GM19455 (cell line): ENCODE data around the gene GALNT10.
A peak's percentile ranks its signal among the peaks of the same experiment; 100 is the strongest.

Experiments used
- ATAC-seq: cut with Tn5 transposase; IDR thresholded peaks from one replicate; pipeline ENCODE4 v1.9.1; 2021; ENCODE audit not compliant: unreplicated experiment

The GALNT10 gene

DNA sequence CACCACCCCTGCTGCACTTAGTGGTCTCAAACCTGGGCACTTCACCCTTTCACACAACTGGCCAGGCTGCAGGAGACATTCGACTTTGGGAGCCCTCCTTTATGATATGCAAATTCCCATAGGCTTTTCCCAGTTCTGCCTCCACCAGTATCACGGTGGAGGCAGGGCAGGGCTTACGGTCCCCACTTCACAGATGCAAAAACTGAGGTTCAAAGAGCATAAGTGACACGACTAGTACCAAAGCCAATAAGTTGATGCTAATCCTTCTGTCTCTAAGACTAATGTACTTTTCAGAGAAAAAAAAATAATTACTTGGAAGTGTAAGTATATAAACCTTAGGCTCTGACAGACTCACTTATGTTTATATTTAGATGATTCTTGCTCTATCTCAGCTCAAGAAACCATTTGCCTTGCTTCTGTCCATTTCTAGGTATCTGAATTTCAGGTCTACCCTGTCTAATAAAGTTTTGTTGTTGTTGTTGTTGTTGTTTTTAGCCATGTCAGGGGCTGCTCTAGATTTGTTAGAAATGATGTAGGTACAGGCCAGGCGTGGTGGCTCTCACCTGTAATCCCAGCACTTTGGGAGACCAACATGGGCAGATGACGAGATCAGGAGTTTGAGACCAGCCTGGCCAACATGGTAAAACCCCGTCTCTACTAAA, 10.7 kb downstream of the GALNT10 start:
- ATAC-seq = no peak

GRCh38 chr5:154202379-154203260, 12.1 kb downstream of the GALNT10 start:
- peak; percentile 85 for ATAC-seq

GRCh38 chr5:154203798-154204578, 13.5 kb downstream of the GALNT10 start:
- ATAC-seq = no peak

- ATAC-seq = no peak
Observed at GRCh38 chr5:154205441-154206117, 15.0 kb downstream of the GALNT10 start.

DNA sequence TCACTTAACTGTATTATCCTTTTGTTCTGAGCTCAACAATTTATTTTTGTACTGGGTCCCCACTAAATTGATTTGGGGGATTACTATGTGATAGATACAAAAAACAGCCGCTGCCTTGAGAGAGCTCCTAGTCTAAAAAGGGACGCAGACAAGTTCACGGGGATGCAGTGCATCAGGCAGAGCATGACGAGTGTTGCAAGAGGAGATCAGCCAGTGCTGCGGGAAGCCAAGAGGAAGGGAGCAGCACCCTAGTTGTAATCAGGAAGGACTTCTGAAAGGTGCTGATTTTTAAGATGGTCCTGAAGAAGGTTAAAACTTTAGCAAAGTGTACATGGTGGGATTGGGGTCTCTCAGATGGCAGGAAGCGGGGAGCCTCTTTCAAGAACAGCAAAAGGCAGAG, 15.8 kb downstream of the GALNT10 start:
- no peak for ATAC-seq

DNA sequence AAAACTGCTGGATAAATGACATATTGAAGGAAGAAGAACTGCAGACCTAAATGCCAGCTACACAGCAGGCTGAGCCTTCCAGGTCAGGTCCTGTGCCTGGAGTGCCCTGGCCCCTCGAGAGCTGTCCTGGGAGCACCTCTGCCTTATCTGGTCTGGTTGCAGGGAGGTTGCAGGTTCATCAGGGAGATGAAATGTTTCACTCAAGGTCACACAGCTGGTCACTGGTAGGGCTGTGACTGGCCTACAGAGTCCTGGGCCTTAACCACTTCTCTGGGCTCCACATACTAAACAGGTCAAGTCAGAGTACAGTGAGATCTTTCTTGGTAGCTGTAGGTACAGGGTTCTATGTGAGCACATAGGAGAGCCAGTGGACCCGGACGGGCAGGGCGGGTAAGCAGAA, 16.7 kb downstream of the GALNT10 start:
- ATAC-seq = no peak

- no peak for ATAC-seq
Observed at GRCh38 chr5:154209591-154210081, 19.1 kb downstream of the GALNT10 start.

DNA sequence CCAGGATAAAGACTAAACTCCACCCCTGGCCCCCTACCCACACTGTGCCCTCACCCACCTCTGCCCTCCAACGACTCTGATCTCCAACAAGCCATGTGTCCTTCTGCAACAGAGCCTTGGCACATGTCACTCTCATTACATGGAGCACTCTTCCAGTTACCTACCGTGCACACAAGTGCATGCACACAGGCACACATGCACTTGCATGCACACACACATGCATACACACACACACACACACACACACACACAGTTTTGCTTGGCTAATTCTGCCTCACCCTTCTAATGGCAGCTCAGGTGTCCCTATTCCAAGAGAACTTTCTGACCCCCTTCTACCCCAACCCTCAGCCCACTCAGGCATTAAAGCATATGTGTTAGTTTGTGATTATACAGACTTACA, 19.6 kb downstream of the GALNT10 start:
- no peak for ATAC-seq

- ATAC-seq = no peak
Observed at GRCh38 chr5:154211641-154212390, 21.3 kb downstream of the GALNT10 start.

DNA sequence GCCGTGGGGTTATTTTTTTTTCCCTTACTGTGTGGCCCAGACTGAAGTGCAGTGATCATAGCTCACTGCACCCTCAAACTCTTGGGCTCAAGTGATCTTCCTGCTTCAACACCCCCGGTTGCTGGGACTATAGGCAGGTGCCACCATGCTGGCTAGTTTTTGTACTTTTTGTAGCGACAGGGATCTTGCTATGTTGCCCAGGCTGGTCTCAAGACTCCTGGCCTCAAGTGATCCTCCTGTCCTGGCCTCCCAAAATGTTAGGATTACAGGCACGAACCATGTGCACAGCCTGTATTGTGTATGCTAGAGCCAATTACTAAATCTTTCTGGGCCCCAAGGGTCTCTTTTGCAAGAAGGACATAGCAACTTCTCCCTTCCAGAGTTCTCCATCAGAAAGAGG, 23.1 kb downstream of the GALNT10 start:
- ATAC-seq = no peak

DNA sequence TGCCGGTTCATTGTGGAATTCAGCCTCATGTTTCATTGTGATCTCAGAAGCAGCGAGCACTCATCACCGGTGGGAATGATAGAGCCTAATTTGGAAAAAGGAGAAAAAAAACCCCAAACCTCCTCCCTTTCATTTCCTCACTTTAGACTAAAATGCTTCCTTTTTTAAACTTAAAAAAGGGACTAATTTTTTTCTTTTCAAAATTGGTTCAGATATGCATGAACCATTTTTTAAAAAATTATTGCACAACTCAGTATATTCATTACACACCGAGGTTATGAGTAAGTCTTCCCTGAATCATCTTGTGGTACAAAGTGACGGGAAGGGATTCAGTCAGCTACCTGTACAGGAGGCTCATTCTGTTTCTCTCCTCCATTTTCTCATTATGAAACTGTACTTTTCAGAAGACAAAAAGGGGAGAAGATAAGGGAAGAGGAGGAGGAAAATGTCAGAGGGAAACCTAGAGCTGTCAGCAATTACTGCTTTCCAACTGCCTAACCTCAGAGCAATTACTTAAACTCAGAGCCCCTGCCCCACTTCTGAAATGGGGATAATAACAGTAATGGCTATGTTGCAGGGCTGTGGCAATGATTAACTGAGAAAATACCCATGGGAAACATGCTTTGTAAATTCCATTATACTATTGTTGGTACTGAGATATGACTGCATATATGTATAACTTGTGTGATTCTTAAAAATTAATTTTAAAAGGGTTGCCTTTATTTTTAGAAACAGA, 24.0 kb downstream of the GALNT10 start:
- ATAC-seq = no peak

DNA sequence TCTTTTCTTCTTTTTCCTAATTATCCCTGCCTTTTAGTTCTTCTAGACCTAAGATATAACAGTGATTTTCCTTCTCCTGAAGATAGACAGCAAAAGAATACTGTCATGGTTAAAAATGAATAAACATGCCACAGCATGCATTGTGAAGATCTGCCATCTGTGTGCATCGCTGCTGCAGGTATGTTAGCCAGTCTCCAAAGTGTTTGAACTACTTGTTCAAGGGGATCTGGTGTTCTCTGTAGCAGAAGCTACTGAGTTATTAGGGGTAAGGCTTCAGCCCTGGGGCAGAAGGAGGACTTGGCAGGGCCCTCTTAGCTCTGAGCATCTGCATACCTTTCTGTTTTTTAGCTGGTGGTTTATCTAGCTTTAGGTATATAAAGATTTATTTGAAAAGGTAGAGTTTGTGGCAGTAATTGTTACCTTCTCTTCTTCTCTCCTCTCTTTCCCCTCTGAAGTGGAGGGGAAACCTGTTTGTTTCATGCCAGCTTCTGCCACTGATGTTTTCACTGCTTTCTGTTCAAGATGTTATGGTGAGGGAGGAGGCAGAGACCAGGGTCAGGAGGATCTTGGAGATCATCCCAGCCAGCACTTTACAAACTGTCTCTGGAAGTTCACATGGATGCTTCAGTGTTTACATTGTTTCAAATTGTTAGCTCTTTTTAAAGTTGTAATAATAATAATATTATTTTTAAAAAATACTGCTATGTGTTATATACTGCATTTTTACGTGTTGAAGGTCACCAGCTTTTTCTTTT, 25.2 kb downstream of the GALNT10 start:
- no peak for ATAC-seq

- ATAC-seq = no peak
Observed at GRCh38 chr5:154217462-154217861, 26.9 kb downstream of the GALNT10 start.

DNA sequence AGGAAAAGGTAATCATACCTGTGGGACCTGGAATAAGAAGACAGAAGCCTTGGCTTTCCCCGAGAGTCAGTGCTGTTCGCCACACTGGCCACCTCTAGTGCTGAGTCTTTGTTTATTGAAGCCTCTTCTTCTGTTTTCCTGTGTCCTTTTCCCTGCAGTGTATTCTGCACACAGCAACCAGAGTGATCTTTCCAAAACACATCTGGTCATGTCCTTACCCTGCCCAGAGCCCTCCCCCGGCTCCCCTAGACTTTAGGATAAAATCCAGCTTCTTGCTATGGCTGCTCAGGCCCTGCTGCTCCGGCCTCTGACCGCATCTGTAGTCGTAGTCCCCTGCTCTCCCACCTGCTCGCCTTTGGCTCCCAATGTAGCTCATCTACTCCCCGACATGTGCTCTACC, 28.3 kb downstream of the GALNT10 start:
- ATAC-seq = no peak

DNA sequence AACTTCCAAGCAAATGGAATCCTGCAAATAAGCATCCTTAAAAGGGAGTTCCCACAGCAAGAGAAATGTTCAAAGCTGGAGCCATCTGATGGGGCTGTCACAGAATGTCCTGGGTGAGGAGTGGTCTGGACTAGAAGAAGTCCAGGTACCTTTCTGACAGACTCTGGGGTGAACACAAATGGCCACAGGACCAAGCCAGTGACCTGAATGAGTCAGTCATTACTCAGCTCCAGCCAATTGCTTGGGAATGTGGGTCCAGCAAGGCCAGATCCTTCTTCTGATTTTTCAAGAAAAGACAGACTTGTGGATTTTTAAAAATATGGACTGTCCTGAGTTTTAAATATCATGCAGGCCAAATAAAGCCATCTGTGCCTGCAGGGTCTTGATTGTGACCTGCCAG, 30.1 kb downstream of the GALNT10 start:
- ATAC-seq = no peak

DNA sequence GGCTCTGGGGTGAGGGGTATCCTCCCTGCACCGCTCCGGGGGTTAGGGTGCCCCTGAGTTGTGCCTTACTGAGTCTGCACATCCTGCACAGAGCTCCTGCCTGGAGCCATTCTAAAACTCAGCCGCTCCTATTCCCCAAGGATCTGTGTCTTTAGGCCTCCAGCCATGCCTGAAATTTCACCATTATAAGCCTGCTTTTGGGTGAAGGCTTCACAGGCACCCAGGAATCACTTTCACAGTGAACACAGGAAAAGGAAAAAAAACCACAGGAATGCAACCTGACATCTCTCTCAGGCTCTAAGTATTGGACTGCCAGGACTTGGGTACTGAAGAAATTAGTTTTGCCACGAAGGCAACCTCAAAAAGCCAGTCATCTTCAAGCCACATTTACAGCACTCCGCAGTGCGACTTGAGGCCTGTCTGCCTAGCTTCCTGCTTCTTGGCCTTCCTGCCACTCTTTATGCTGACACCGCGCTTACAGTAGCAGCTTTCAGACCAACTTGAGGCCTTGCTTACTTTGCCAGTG, 30.9 kb downstream of the GALNT10 start:
- no peak for ATAC-seq

DNA sequence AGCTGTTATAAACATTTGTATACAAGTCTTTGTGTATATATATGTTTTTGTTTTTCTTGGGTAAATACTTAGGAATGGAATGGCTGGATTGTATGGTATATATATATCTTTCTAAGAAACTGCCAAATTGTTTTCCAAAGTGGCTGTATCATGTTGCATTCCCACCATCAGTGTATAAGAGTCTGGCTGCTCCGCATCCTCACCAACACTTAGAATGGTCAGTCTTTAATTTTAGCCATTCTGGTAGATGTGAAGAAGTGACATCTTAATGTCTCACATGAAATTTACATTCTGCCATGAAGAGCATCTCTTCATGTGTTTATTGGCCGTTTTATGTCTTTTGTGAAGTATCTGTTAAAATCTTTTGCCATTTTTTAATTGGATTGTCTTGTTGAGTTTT, 31.9 kb downstream of the GALNT10 start:
- no peak for ATAC-seq

DNA sequence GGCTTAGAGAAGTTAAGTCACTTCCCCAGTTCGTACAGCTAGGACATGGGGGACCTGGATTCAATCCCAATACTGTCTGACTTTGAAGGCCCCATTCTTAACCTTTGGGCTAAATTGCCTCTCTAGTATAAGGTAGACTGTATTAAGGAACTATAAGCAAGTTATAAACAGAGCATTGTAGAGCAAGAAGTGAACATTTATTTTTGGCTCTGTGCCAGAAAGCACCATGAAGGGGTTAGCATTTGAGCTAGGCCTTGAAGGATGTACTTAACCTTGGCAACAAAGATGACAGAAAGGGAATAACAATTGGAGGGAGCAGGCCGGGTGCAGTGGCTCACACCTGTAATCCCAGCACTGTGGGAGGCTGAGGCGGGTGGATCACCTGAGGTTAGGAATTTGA, 32.8 kb downstream of the GALNT10 start:
- no peak for ATAC-seq

- ATAC-seq = no peak
Observed at GRCh38 chr5:154227090-154227489, 36.6 kb downstream of the GALNT10 start.
